ENCODE measurements around the gene SCFD1. TPM values are rescaled to one million over a fixed set of nuclear protein-coding genes. Genes with fewer than 3 reads are reported as not detected.
A peak's percentile ranks its signal among the peaks of the same experiment; 100 is the strongest.

Gene SCFD1
- total RNA-seq, 2 experiments from 2014 or later = 65.1 to 72.6 TPM

DNA sequence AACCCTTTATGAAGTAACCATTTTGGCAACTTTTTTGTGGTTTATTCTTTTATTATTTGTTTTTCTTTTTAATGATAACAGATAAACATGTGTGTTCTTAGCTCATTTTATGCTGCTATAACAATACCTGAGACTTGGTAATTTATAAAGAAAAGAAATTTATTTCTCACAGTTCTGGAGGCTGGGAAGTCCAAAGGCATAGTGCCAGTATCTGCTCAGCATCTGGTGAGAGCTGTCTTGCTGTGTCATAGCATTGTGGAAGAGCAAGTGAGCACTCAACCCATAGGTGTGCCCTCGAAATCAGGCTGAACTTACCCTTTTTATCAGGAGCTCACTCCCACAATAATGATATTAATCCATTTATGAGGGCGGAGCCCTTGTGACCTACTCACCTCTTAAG lies 8.0 kb upstream of the SCFD1 start:
- Histone ChIP-seq H4K20me1 (ENCODE audit: insufficient read depth, low read length) (no peaks in the 10 kb centered on the region), H3K4me1 (ENCODE audit: insufficient read depth, low read length, poor library complexity, severe bottlenecking) (no peaks in the 10 kb centered on the region), H3K9me3 (ENCODE audit: low read length) (no peaks in the 10 kb centered on the region), H2AFZ (ENCODE audit: low read length) (no peak overlapping the region), H3K4me2 (ENCODE audit: low read length) (no peak overlapping the region), H3K27ac (ENCODE audit: low read depth, low read length, poor library complexity, severe bottlenecking) (no peak overlapping the region), H3K9me2 (ENCODE audit: insufficient read depth, low read length) (no peaks in the 10 kb centered on the region), H3K36me3 (ENCODE audit: insufficient read depth, low read length) (peaks cover 82% of the 10 kb centered on the region), H3K4me3 (ENCODE audit: low read depth, low read length, poor library complexity, severe bottlenecking) (no peak overlapping the region), H3K79me2 (ENCODE audit: insufficient read depth, low read depth, low read length) (0 out of 2 replicates have a peak, but pooled peaks cover 3% of the 10 kb centered on the region)
- intact Hi-C loops (cut with micrococcal nuclease; ENCODE audit: unreplicated experiment) = no loop called here
- ChIA-PET POLR2A (interaction anchor here (1.0 kb wide), 1 partner anchor 17 kb away, joined by 3 read pairs; no protein-coding TSS in a partner anchor), CTCF (ENCODE audit: unreplicated experiment) (no interaction called here)
- BruUV-seq (replicated peaks) = no TSS peak
- TF ChIP-seq EZH2phosphoT487 (IDR thresholded peaks at IDR 0.05; ENCODE audit: borderline replicate concordance, low read depth, low read length) = no peak
- TF ChIP-seq, protein P1, sequence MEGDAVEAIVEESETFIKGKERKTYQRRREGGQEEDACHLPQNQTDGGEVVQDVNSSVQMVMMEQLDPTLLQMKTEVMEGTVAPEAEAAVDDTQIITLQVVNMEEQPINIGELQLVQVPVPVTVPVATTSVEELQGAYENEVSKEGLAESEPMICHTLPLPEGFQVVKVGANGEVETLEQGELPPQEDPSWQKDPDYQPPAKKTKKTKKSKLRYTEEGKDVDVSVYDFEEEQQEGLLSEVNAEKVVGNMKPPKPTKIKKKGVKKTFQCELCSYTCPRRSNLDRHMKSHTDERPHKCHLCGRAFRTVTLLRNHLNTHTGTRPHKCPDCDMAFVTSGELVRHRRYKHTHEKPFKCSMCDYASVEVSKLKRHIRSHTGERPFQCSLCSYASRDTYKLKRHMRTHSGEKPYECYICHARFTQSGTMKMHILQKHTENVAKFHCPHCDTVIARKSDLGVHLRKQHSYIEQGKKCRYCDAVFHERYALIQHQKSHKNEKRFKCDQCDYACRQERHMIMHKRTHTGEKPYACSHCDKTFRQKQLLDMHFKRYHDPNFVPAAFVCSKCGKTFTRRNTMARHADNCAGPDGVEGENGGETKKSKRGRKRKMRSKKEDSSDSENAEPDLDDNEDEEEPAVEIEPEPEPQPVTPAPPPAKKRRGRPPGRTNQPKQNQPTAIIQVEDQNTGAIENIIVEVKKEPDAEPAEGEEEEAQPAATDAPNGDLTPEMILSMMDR (conservative IDR thresholded peaks at IDR 0.05; ENCODE audit: low read length) = no peak
- DNase-seq (ENCODE audit: low spot score) = no peak

DNA sequence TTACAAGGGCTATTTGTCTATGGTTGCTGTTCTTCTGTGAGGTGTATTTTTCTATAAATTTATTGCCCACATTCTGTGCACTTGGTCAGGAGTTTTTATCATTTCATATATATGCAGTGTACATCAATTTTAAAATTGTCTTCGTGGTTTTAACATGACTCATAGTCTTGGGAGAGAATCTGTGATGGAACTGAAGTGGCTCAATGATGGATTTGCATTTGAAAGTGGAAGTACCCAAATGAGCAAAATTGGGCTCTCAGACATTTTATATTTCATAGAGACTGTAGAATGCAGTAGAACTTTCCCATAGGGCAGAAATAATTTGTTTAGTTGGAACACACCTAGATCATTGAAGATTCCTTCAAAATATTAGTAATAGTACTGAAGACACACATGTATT lies 1.9 kb upstream of the SCFD1 start:
- H3K36me3 ChIP-seq (ENCODE audit: insufficient read depth, low read length) = peaks cover 39% of the 10 kb centered on the region
- DNase-seq (ENCODE audit: low spot score) = peak; percentile 10
- H3K4me1 ChIP-seq (ENCODE audit: insufficient read depth, low read length, poor library complexity, severe bottlenecking) = peaks cover 28% of the 10 kb centered on the region
- no peak overlapping the region for H2AFZ ChIP-seq (ENCODE audit: low read length)
- H3K79me2 ChIP-seq (ENCODE audit: insufficient read depth, low read depth, low read length) = peaks cover 28% of the 10 kb centered on the region
- ChIA-PET POLR2A (interaction anchor here (0.6 kb wide), 1 partner anchor 78 kb away, joined by 3 read pairs; no protein-coding TSS in a partner anchor), CTCF (ENCODE audit: unreplicated experiment) (no interaction called here)
- TF ChIP-seq EZH2phosphoT487 (IDR thresholded peaks at IDR 0.05; ENCODE audit: borderline replicate concordance, low read depth, low read length) = no peak
- TF ChIP-seq, protein P1 (conservative IDR thresholded peaks at IDR 0.05; ENCODE audit: low read length) = no peak
- BruUV-seq (replicated peaks) = no TSS peak
- no peaks in the 10 kb centered on the region for H3K9me2 ChIP-seq (ENCODE audit: insufficient read depth, low read length)
- 0 out of 2 replicates have a peak overlapping the region, but pooled peaks have one; percentile 7 for H3K4me2 ChIP-seq (ENCODE audit: low read length)
- no peaks in the 10 kb centered on the region for H4K20me1 ChIP-seq (ENCODE audit: insufficient read depth, low read length)
- no peak overlapping the region for H3K4me3 ChIP-seq (ENCODE audit: low read depth, low read length, poor library complexity, severe bottlenecking)
- no peaks in the 10 kb centered on the region for H3K9me3 ChIP-seq (ENCODE audit: low read length)
- intact Hi-C loops (cut with micrococcal nuclease; ENCODE audit: unreplicated experiment) = loop anchor here (10.0 kb wide), 1 partner anchor 1585 kb away; the partner anchor contains the start of genes RNU6-7 and RNU6-8
- no peak overlapping the region for H3K27ac ChIP-seq (ENCODE audit: low read depth, low read length, poor library complexity, severe bottlenecking)

DNA sequence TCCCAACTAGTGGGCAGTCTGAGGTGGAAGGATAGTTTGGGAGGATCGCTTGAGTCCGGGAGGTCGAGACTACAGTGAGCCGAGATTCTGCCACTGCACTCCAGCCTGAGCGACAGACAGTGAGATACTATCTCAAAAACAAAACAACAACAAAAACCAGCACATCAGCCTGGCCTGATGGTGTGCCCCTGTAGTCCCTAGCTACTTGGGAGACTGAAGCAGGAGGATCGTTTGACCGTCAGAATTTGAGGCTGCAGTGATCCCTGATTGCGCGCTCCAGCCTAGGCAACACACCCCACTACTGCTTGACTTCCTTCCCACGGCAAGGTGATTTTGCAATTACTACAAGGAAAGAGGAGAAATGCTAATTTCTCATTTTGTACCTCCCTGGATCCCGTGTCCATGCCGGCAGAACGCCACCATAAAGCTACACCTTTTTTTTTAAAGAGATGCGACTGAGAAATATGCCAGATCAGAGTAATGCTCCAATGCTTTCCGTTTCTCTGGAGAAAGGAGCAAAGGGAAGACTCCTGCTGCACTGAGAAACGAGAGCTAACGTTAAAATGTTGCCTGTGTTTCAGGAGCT lies 672 bp upstream of the SCFD1 start:
- peak; percentile 8 for DNase-seq (ENCODE audit: low spot score)

More for the DNA sequence above, 672 bp upstream of the SCFD1 start:
- Histone ChIP-seq H4K20me1 (ENCODE audit: insufficient read depth, low read length) (no peaks in the 10 kb centered on the region), H3K4me1 (ENCODE audit: insufficient read depth, low read length, poor library complexity, severe bottlenecking) (peaks cover 28% of the 10 kb centered on the region), H2AFZ (ENCODE audit: low read length) (peak overlapping the region; percentile 70), H3K4me2 (ENCODE audit: low read length) (peak overlapping the region; percentile 93), H3K36me3 (ENCODE audit: insufficient read depth, low read length) (peaks cover 29% of the 10 kb centered on the region), H3K27ac (ENCODE audit: low read depth, low read length, poor library complexity, severe bottlenecking) (peak overlapping the region; percentile 74), H3K9me3 (ENCODE audit: low read length) (no peaks in the 10 kb centered on the region), H3K79me2 (ENCODE audit: insufficient read depth, low read depth, low read length) (peaks cover 40% of the 10 kb centered on the region), H3K9me2 (ENCODE audit: insufficient read depth, low read length) (no peaks in the 10 kb centered on the region), H3K4me3 (ENCODE audit: low read depth, low read length, poor library complexity, severe bottlenecking) (peak overlapping the region; percentile 81)
- POLR2A ChIA-PET = interaction anchor here (0.7 to 3.4 kb wide), 8 partner anchors 18 to 586 kb away, joined by 3 to 9 read pairs (median 4); partner anchors contain the start of gene HECTD1
- BruUV-seq (replicated peaks) = TSS peak; percentile 99
- CTCF ChIA-PET (ENCODE audit: unreplicated experiment) = no interaction called here
- intact Hi-C loops (cut with micrococcal nuclease; ENCODE audit: unreplicated experiment) = loop anchor here (10.0 kb wide), 1 partner anchor 1583 kb away; the partner anchor contains the start of genes RNU6-7 and RNU6-8
- TF ChIP-seq, protein P1 (conservative IDR thresholded peaks at IDR 0.05; ENCODE audit: low read length) = no peak
- TF ChIP-seq EZH2phosphoT487 (IDR thresholded peaks at IDR 0.05; ENCODE audit: borderline replicate concordance, low read depth, low read length) = no peak
